ENCODE results near the gene SV2C. TPM values are rescaled to one million over a fixed set of nuclear protein-coding genes. Genes with fewer than 3 reads are reported as not detected.

The SV2C gene
- total RNA-seq, 2 donors from 2014 or later: 0.04 to 0.15 TPM

DNA sequence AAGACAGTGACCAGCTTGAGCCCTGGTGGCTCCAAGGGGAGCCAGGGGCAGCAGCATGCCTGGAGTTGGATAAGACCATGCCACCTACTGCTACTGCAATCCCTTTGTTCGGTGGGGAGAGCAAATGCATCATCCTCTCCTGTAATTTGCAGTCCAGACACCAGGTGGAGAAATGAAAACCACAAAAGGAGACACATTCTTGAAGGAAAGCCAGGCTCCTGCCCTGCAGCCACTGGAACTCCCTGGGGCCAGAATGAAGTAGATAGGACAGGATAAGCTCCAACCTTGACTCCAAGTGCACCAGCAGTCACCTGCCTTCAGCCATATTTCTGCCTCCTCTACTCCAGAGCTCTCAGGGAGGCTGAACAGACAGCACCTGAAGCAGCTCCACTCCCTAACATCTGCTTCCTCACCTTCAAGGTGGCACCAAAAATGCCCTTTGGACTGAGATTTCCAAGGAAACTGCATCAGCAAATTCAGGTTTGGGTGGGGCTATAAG is 254.8 kb downstream of the SV2C start:
- H3K9me3 ChIP-seq: no peaks in the 10 kb centered on the region
- H3K27me3 ChIP-seq: no peaks in the 10 kb centered on the region
- no peak for DNase-seq (ENCODE audit: low spot score)
- no peak overlapping the region for H3K4me3 ChIP-seq
- no peak overlapping the region for H3K27ac ChIP-seq
- no peaks in the 10 kb centered on the region for H3K36me3 ChIP-seq
- no peaks in the 10 kb centered on the region for H3K4me1 ChIP-seq
- TF ChIP-seq, protein P1, sequence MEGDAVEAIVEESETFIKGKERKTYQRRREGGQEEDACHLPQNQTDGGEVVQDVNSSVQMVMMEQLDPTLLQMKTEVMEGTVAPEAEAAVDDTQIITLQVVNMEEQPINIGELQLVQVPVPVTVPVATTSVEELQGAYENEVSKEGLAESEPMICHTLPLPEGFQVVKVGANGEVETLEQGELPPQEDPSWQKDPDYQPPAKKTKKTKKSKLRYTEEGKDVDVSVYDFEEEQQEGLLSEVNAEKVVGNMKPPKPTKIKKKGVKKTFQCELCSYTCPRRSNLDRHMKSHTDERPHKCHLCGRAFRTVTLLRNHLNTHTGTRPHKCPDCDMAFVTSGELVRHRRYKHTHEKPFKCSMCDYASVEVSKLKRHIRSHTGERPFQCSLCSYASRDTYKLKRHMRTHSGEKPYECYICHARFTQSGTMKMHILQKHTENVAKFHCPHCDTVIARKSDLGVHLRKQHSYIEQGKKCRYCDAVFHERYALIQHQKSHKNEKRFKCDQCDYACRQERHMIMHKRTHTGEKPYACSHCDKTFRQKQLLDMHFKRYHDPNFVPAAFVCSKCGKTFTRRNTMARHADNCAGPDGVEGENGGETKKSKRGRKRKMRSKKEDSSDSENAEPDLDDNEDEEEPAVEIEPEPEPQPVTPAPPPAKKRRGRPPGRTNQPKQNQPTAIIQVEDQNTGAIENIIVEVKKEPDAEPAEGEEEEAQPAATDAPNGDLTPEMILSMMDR (IDR thresholded peaks at IDR 0.05): peak in 1 of 2 donors; percentile 36

- no peak for DNase-seq (ENCODE audit: low spot score)
- H3K27me3 ChIP-seq: no peaks in the 10 kb centered on the region
- H3K36me3 ChIP-seq: no peaks in the 10 kb centered on the region
- no peak overlapping the region for H3K4me3 ChIP-seq
- TF ChIP-seq, protein P1 (IDR thresholded peaks at IDR 0.05): no peak
- no peaks in the 10 kb centered on the region for H3K4me1 ChIP-seq
- H3K9me3 ChIP-seq: no peaks in the 10 kb centered on the region
- H3K27ac ChIP-seq: no peak overlapping the region
Measured at GRCh38 chr5:76339919-76340318, 256.7 kb downstream of the SV2C start.

DNA sequence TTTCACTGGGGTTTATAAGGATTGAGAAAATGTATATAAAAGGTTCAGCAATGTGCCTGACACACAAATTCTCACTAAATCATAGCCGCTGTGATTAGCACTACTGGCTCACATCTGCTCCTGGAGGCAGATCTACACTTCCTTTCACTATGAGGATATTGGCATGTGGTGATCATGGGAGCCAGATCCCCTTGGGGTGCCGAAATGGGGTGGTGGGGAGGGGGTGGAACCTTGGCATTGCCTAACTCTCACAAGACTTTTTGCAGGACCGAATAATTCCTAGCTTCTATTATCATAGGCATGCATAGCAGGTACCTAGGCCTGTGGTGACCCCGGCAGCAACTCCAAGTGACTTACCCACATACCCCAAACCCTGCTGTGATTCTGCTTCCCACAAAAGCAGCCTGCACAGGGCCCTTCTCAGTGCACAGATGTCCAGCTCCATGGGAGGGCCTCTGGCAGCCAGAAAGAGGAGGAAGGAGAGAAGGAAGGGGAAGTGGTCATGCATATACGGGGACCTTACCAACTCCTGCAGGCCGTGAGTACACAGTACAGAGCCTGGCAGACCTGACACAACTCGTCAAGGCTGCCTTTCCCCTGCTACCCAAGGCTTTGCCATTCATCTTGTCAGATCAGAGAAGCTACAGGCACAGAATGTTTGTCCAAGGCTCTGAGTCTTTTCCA is 258.6 kb downstream of the SV2C start:
- TF ChIP-seq, protein P1 (IDR thresholded peaks at IDR 0.05): no peak
- no peak for DNase-seq (ENCODE audit: low spot score)
- Histone ChIP-seq H3K9me3 (no peaks in the 10 kb centered on the region), H3K27me3 (no peaks in the 10 kb centered on the region), H3K36me3 (no peaks in the 10 kb centered on the region), H3K4me1 (no peaks in the 10 kb centered on the region), H3K27ac (no peak overlapping the region), H3K4me3 (no peak overlapping the region)

- no peak for DNase-seq (ENCODE audit: low spot score)
- Histone ChIP-seq H3K27ac (no peak overlapping the region), H3K9me3 (no peaks in the 10 kb centered on the region), H3K4me1 (no peaks in the 10 kb centered on the region), H3K4me3 (no peak overlapping the region), H3K36me3 (no peaks in the 10 kb centered on the region), H3K27me3 (no peaks in the 10 kb centered on the region)
- TF ChIP-seq, protein P1 (IDR thresholded peaks at IDR 0.05): no peak
Measured at GRCh38 chr5:76342474-76342873, 259.3 kb downstream of the SV2C start.

- TF ChIP-seq, protein P1 (IDR thresholded peaks at IDR 0.05): no peak
- no peak for DNase-seq (ENCODE audit: low spot score)
- no peaks in the 10 kb centered on the region for H3K4me1 ChIP-seq
- no peak overlapping the region for H3K27ac ChIP-seq
- H3K27me3 ChIP-seq: no peaks in the 10 kb centered on the region
- H3K36me3 ChIP-seq: no peaks in the 10 kb centered on the region
- H3K4me3 ChIP-seq: no peak overlapping the region
- H3K9me3 ChIP-seq: no peaks in the 10 kb centered on the region
Measured at GRCh38 chr5:76345582-76345981, 262.4 kb downstream of the SV2C start.

DNA sequence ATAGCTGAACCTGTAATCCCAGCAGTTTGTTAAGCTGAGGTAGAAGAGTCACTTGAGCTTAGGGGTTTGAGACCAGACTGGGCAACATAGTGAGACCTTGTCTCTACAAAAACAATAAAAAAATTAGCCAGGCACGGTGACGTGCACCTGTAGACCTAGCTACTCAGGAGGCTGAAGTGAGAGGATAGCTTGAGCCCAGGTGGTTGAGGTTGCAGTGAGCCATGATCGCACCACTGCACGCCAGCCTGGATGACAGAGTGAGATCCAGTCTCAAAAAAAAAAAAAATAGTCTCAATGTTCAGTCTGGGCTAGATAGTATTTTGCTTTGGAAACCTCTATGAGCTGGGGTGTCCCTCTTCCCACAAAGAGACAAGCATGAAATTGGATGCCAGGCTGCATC is 268.0 kb downstream of the SV2C start:
- Histone ChIP-seq H3K27me3 (no peaks in the 10 kb centered on the region), H3K4me3 (no peak overlapping the region), H3K4me1 (no peaks in the 10 kb centered on the region), H3K27ac (no peak overlapping the region), H3K9me3 (no peaks in the 10 kb centered on the region), H3K36me3 (no peaks in the 10 kb centered on the region)
- no peak for DNase-seq (ENCODE audit: low spot score)
- TF ChIP-seq, protein P1 (IDR thresholded peaks at IDR 0.05): no peak
